Gastroesophageal sphincter (tissue), 3 donors: ENCODE measurements around the gene CD4.

Source experiments
- EP300 ChIP-seq: sonication (generic); formaldehyde crosslinking; IDR thresholded peaks from one replicate; pipeline ENCODE4 v1.6.1; 2017; ENCODE audit warnings: antibody characterized with exemption, mild to moderate bottlenecking
- POLR2AphosphoS5 ChIP-seq: sonication (generic); formaldehyde crosslinking; IDR thresholded peaks from one replicate; pipeline ENCODE4 v1.6.1; 2017; ENCODE audit warnings: antibody characterized with exemption
- TF ChIP-seq, protein P1 (sequence below), 4 experiments: fragments of 200-600 bp in 2 of 4; fragments of 450-650 bp in 2 of 4; sonication (generic) in 1 of 4; IDR thresholded peaks; one replicate each; pipeline ENCODE4 v1.5.1; 2017 to 2019; ENCODE audit warnings: antibody characterized with exemption in 4 of 4, mild to moderate bottlenecking in 2 of 4, moderate library complexity in 2 of 4

DNA sequence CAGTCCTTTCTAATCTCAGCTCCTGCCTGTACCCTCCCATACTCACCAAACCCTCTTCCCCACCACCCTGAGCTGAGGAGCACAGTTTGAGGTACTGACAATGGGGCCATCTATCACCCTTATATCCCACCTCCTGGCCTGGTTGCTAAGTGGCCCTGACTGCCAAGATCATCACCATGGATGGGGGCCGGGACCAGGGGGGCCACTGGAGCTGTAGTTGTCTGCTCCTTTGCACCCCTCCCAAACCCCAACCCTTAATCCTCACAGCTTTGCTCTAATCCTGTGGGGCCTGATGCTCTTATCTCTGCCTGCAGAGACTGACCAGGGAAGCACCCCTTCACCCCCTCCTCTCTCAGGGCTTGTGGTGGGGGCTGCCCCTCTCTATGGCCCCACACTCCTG, 51.0 kb downstream of the CD4 start:
- TF ChIP-seq POLR2AphosphoS5 = no peak
- TF ChIP-seq, protein P1, sequence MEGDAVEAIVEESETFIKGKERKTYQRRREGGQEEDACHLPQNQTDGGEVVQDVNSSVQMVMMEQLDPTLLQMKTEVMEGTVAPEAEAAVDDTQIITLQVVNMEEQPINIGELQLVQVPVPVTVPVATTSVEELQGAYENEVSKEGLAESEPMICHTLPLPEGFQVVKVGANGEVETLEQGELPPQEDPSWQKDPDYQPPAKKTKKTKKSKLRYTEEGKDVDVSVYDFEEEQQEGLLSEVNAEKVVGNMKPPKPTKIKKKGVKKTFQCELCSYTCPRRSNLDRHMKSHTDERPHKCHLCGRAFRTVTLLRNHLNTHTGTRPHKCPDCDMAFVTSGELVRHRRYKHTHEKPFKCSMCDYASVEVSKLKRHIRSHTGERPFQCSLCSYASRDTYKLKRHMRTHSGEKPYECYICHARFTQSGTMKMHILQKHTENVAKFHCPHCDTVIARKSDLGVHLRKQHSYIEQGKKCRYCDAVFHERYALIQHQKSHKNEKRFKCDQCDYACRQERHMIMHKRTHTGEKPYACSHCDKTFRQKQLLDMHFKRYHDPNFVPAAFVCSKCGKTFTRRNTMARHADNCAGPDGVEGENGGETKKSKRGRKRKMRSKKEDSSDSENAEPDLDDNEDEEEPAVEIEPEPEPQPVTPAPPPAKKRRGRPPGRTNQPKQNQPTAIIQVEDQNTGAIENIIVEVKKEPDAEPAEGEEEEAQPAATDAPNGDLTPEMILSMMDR (IDR thresholded peaks at IDR 0.05) = no peak
- TF ChIP-seq EP300 = no peak
